COR-L47 (cell line): ENCODE results near the gene BTBD2.
"Not testable (repeated sequence)": the region's sequence is repeated elsewhere in the genome, so short reads cannot be mapped to it uniquely, and the experiment has no call there.

Experiments
- DNase-seq: peaks from one replicate; lab custom pipeline; 2025; lab: John Stamatoyannopoulos, UW

Gene BTBD2

DNA sequence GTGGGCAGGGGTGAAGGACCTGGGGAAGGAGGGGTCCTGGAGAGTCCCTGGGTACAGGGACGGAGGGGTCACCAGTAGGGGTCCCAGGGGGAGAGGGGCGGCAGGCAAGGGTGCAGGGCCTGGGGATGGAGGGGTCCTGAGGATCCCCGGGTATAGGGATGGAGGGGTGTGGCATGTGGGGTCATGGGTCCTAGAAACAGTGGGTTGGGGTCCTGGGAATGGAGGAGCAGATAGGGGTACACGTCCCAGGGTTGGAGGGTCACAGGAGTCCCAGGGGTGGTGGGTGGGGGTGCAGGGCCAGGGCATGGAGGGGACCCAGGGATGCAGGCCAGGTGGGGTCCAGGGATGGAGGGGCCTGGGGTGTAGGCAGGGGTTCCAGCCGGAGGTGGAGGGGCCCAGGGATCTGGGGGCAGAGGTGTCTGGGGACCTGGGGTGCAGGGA is 1.4 kb downstream of the BTBD2 start:
- DNase-seq: no peak

DNA sequence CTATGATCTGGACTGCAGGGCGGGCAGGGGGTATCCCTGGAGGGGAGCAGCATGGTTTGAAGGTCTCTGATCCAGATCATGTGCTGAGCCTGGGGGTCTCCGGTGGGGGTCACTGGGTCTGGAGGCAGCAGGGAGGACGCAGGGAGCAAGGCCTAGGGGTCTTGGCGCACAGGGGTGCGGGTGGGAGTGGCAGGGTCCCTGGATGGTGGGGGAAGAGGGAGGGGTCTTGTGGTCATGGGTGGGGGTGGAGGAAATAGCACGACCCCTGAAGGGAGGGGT is 1.9 kb downstream of the BTBD2 start:
- no peak for DNase-seq

DNA sequence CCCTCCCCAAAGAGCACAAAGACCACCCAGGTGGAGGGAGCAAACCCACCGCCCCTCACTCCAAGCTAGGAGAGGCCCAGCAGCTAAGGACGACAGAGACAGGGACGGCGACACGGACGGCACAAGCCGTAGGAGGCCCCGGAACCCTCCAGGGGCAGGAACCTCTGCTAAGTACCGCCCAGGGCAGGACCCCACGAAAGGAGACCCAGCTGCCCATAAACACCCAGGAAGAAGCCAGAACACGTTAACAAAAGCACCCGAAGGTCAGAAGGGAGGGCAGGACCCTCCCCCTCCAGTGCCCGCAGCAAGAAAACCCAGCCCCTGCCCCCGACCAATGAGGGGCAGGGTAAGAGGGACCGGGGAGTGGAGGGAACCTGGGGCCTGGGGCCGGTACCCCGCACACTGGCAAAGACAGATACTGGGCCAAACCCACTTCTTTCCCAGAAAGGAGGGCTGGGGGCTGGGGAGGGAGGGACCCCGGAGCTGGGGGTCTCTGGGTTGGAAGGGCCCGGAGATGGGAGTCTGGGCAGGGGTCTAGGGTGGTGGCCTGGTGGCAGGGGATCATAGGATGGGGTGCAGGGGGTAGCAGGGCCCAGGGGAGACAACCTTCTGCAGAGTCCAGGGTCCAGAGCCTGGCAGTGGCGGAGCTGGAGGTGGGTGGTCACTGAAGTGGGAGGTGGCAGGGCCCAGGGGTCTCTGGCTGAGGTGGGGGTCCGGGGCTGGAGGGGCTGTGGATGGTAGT is 2.4 kb downstream of the BTBD2 start:
- DNase-seq: no peak

DNA sequence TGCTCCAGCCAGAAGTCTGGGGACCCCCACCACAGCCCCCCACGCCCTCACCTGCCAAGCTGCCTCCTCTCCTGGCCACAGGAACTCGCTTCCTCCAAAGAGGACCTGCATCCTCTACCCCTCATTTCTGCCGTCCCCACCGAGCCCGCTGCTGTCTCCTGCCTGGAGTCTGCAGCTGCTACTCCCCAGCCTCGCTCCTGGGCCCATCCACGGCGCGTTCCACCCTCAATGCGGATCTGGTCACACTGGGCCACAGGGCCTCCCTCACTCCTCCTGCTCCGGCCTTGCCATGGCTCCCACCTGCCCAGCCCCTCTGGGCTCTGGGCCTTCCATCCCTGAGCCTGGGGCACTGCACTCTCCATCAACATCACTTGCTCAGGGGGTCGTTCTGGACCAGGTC is 4.3 kb downstream of the BTBD2 start:
- no peak for DNase-seq

DNA sequence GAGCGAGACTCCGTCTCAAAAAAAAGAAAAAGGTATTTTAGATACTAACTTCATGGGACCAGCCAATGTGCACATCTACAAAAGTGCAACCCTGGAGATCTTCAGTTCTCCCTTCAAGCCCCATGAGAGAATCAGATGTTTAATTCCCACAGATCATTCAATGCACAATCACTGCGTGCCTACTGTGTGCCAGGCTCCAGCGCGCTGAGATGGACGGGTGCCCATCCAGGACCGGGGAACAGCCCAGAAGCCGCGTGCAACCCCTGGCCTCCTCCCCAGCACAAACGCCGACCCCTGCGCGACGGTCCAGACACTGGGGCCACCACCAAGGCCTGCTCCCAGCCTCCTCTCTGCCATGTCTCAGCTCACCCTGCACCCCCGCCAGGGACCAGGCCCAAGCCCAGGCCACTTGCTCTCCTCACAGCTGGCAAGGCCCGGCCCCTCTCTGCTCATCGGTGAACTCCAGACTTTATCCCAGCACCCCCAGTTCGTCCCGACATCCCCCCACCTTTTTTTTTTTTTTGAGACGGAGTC is 5.3 kb downstream of the BTBD2 start:
- DNase-seq: no peak

DNA sequence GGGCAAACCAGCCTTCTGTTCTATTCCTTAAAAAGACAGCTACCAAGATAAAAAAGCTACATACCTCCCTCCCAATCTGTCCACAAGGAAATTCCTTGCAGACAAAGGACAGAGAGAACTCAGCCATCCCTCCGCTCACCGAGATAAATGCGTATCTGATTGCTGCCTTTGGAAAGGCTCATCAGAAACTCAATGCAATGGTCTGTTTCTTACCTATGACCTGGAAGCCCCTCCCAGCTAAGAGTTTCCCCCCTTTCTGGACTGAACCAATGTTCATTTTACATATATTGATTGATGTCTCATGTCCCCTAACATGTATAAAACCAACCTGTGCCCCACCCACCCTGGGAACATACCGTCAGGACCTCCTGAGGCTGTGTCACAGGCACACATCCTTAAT is 11.6 kb downstream of the BTBD2 start:
- no peak for DNase-seq

DNA sequence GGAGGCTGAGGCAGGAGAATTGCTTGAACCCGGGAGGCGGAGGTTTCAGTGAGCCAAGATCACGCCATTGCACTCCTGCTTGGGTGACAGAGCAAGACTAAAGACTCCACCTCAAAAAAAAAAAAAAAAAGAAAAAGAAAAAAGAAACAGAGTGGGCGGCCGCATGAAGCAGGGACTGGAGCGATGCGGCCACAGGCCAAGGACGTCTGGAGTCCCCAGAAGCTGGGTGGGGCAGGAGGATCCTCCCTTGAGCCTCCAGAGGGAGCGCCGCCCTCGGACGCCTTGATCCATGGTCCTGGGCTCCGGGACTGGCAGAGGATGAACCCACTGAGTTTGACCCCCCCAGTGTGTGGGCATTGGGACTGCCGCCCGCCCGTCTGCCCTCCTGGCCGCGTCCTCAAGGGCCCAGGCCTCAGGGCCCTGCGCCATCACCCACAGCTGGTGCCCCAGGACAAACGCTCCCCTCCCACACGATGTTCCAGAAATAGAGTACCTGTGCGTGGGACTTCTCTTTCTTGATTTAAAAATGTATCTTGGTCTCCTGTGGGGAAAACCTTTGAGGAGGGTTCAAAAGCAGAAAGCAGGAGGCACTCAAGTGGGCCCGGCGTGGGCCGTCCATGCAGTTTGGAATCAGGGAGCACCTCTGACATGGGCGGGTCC is 15.5 kb downstream of the BTBD2 start:
- DNase-seq: no peak

DNA sequence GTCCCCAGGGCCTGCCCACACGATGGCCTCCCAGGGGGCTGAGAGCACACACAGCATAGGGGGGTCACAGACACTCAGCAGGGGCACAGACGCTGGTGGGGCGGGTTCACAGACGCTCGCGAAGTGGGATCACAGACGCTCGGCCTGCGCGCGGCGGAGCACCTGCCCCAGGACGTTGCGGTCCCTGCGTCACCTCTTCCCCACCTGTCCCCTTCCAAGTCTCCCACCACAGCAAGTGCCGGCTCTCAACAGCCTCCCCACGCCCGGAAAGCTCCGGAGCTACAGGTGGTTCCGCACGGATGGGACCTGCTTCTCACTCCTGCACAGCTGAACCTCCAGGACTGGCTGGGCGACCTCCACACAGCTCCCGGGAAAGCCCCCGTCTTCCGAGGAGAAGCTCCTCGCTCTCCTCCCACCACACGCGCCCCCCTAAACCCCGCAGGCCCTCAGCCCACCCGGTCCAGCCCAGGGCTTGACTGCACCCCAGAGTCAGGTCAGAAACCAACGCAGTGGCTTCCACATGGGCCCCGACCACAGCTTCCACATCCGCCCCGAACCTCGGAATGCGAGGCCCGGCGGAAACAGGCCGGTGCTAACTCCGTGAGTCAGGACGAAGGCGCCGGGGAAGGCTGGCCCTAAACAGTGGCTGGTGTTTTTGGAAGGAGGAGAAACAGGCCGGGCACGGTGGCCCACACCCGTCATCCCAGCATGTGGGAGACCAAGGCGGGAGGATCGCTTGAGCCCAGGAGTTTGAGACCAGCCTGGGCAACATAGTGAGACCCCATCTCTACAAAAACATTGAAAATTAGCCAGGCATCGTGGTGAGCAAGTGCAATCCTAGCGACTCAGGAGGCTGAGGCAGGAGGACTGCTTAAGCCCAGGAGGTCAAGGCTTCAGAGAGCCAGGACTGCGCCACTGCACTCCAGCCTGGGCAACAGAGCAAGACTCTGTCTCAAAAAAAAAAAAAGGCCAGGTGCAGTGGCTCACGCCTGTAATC is 16.5 kb downstream of the BTBD2 start:
- DNase-seq: no peak

DNA sequence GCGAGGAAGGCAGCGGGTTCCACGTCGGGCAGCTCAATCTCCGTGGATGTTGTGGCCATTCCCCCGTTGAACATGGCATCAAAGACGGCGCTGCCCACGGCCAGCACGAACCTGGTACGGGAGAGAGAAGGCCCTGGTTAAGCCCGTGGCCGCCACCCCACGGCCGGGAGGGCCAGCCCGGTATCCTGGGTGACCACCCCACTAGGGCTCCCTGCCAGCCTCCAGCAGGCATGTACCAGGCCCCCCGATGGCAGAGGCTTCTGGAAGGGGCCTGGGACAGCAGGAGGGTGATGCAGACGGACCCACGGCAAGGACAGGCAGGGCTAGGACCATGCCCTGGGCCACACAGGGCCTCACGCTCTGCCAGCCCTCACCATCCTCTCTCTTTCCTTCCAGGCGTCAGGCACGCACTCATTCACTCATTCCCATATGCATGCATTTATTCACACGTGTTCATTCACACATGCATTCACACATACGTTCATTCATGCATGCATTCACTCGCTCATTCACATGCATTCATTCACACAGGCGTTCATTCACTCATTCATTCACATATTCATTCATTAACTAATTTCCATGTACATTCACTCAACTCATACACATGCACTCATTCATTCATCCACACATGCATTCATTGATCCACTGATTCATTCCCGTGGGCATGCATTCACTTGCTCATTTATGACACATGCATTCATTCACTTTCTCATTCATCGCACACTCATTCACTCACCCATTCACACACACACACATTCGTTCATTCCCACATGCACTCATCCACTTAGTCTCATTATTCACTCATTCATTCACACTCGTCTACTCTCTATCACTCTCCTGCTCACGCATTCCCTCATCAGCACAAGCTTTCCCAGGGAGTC is 17.9 kb downstream of the BTBD2 start:
- no peak for DNase-seq

DNA sequence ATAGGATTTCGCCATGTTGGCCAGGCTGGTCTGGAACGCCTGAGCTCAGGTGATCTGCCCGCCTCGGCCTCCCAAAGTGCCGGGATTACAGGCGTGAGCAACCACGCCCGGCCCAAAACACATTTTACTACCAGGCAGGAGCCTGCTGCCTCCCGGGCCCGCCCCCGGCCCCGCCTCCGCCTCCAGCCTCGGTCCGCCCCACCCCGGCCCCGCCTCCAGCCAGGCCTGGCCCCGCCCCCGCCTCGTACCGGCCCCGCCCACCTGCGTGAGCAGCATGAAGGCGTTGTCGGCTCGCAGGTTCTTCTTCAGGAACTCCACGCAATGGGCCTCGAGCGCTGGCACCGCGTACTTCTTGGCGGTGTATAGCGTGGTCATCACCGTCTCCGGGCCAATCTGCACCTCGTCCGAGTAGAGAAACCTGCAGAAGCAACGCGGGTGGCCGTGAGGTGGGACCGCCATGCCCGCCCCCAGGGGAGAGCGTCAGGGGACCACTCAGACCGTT is 22.7 kb downstream of the BTBD2 start:
- DNase-seq: no peak

DNA sequence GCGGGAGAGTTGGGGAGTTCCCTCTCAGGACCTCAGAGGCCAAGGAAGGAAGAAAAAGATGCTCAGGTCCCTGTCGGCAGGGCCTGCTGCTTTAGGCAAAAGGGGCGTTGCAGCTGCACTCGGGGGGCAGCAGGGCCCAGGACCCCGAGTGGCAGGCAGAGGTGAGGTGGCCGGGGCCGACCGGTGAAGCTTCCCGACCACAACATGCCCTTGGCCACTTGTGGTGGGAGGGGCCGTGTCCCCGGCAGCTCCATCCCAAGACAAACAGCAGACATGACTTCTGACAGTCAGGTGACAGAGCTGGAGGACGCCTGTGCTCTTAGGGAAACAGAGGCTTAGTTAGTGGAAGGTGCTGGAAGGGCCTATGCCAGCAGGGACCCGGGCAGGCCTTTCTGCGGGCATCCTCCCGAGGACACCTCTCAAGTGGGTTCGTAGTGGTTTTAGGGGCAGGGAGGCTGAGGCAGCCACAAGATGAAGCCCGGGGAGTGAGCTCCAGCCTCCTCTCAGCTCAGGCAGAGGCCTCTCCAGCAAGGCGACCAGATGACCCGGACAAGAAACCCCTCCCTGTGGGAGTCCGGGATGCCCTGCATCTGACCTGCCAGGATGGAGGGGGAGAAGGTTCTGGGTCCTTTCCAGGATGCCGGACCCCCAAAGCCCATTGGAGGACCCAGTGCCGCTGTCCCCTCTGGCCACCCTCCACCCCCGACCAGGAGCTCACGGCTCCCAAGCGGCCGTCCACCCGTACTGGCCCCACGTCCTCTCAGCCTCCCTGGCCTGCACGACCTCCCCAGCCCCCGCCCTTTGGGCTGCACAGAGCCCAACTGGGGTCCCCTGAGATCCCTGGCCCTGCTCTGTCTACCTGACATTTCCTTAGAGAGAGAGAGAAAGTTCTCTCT is 24.2 kb downstream of the BTBD2 start:
- no peak for DNase-seq

DNA sequence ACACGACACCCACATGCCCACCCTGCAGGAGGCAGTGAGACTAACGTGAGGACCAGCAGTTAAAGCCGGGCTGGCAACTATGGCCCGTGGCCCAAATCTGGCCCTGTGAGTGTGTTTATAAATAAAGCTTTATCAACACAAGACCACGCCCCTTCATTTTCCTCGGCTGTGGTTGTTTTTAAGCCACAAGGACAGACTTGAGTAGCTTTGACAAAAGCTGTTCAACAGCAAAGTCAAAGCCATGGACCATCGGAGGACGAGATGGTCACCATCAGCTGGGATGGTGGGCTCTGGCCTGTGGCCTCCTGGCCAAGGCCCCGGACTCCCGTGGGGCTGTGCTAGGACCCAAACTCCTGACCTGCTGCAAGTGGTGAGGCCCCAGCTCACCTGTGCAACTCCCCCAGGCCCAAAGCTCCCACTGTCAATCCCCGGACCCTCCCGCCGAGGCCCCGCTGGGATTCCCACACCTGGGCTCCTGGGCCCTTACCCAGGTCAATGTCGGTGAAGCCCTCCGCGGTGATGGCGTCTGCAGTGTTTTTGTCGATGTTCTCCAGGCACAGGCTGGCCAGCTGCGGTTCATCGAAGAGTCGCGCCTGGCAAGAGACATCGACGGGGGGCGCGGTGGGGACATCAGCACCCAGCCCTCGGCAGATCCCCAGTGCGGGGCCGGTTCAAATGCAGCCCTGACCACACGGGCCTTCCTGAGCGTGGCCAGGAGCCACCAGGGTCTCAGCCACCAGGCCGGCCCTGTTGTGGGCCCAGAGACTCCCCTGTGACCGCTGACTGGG is 25.1 kb downstream of the BTBD2 start:
- DNase-seq: no peak

DNA sequence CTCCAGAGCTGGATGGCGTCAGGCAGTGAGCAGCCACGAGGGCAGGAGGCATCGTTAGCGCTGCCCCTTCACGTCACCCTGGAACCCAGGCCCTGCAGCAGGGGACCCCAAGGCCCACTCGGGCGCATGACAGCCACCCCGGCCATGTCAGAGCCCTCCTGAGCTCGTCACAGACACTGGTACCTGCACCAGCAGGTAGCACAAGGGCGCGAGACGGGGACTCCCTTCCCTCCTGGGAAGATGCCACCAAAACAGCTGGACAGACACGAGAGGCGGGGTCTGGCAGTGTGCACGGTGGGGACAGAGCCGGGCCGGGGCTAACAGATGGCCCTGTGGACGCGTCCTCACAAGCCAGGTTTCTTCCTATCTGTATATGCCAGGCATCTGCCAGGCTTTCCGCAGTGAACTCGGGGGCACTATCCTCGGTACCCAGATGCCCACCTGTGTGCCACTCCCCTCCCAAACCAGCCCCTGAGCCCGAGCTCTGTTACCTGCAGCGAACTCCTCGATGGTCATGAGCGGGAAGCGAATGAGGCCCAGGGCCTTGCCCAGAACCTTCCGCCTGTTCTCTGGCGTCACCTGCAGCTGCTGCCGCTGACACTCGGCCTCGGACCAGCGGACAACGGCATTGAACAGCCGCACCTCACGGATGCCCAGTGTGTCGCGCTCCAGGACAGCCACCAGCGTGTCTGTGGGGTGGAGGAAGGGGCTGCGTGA is 25.8 kb downstream of the BTBD2 start:
- DNase-seq: no peak

DNA sequence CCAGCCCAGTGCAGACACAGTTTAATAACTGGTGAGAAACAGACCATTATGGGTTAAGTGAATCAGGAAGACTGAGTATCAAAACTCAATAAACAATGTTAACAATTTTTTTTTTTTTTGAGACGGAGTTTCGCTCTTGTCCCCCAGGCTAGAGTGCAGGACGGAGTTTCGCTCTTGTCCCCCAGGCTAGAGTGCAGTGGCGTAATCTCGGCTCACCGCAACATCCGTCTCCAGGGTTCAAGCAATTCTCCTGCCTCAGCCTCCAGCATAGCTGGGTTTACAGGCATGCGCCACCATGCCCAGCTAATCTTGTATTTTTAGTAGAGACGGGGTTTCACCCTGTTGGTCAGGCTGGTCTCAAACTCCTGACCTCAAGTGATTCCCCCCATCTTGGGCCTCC is 27.1 kb downstream of the BTBD2 start:
- not testable (repeated sequence) for DNase-seq

DNA sequence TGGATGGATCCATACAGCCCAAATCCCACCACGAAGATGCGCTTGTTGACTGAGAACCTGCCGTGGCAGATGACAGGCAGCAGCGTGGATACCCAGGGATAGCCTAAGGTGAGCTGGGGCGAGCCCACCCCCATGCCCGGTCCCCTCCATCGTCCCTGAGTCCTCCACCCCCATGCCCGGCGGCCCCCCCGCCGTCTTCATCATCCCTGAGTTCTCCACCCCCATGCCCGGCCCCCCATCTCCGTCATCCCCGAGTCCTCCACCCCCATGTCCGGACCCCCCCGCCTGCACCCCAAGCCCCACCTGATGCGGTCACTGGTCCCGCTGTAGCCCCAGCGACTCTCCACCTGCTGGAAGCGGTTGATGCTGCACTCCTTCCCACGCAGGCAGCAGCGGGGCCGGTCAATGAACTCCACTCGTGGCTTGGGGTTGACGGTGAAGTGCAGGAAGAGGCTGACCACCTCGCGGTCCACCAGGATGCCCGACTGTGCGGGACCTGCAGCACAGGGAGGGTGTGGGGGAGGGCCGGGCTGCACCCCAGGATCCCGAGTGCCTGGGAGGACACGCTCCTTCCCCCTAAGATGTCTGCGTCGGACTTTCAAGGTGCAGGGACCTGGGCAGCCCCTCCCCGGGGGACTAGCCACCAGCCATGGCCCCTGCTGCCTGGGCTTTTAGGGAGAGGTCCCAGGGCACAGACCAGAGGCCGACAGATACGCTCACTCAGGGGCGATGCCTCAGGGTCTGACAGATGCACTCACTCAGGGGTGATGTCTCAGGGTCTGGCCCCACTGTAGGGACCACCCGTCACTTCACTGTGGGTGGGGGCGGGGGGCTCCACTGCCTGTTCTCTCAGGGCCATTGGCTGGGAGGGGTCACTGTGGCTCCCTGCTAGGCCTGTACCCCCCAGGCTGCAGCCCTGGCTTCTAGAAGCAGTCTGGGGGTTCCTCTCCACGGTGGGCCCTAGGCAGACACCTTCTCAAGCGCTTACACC is 28.0 kb downstream of the BTBD2 start:
- DNase-seq: no peak

DNA sequence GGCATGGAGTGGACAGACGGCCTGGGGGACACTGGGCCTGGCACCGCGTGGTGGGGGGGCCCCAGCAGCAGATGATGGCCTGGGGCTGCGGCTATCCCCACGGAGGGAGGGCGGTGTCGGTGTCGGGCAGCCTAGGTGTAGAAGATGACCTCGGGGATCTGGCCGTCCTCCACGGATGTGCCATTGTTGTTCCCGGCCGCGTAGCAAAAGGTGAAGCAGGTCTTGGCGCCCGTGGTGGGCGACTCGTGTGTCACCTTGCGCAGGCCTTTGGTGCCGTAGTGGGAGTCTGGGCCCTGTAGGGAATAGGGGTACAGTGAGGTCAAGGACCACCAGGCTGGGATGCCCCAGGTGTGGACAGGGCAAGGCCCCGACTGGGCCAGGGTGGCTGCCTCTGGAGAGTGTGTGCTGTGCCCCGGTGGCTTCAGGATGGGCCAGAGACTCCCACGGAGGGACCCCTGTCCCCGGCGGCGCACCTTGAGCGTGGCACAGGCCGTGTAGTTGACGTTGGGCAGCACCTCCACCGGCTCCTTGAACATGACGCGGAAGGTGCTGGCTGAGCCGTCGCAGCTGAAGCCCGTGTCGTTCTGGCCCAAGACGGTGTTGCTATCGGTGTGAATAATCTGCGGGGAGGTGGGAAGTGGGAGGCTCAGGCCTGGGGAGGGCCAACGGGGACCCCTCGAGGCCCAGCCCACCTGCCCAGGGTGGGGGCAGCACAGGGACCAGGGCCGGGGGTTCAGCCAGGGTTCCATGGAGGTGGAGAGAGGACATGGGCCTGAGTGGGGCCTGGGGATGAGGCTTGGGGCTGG is 29.0 kb downstream of the BTBD2 start:
- no peak for DNase-seq
